Chondrocyte (in vitro differentiated cells): ENCODE data around the gene LDLRAD1. TPM values are rescaled to one million over a fixed set of nuclear protein-coding genes. Genes with fewer than 3 reads are reported as not detected.
"Not testable (repeated sequence)": the region's sequence is repeated elsewhere in the genome, so short reads cannot be mapped to it uniquely, and the experiment has no call there.

Experiments
- DNase-seq: peaks from one replicate; pipeline ENCODE4 v3.0.0; 2021; ENCODE audit warnings: mixed read lengths, low spot score
- H3K27ac Mint-ChIP-seq: one replicate; pipeline ENCODE4 v1.8.0; 2021; ENCODE audit warnings: mild to moderate bottlenecking, moderate library complexity, mixed read lengths; ENCODE audit not compliant: unreplicated experiment
- H3K27me3 Mint-ChIP-seq: 2 replicates; pipeline ENCODE4 v1.8.0; 2021; ENCODE audit warnings: low read depth, mixed read lengths
- H3K36me3 Mint-ChIP-seq: 2 replicates; pipeline ENCODE4 v1.8.0; 2021; ENCODE audit warnings: low read depth, mixed read lengths
- H3K4me1 Mint-ChIP-seq: 2 replicates; pipeline ENCODE4 v1.8.0; 2021; ENCODE audit warnings: low read depth, mild to moderate bottlenecking, mixed read lengths
- H3K4me3 Mint-ChIP-seq: one replicate; pipeline ENCODE4 v1.8.0; 2021; ENCODE audit warnings: mild to moderate bottlenecking, moderate library complexity, mixed read lengths; ENCODE audit not compliant: unreplicated experiment
- H3K9me3 Mint-ChIP-seq: 2 replicates; pipeline ENCODE4 v1.8.0; 2021; ENCODE audit warnings: low read depth, mixed read lengths
- CTCF ChIP-seq: fragments of 200-600 bp; sonication (generic); IDR thresholded peaks from 2 replicates; pipeline ENCODE4 v1.5.0; 2021; ENCODE audit warnings: antibody characterized with exemption, mild to moderate bottlenecking, moderate library complexity
- total RNA-seq: library from RNA; stranded (reverse); gene quantifications from 3 replicates; pipeline ENCODE4 v1.2.1, GENCODE V29; 2021

The LDLRAD1 gene
- total RNA-seq, 1 donor from 2014 or later, result not detected

- H3K4me3 Mint-ChIP-seq, result no peak overlapping the region
- TF ChIP-seq CTCF, result no peak
- H3K27me3 Mint-ChIP-seq, result no peaks in the 10 kb centered on the region
- no peaks in the 10 kb centered on the region for H3K9me3 Mint-ChIP-seq
- H3K27ac Mint-ChIP-seq, result no peak overlapping the region
- peaks cover 4% of the 10 kb centered on the region for H3K36me3 Mint-ChIP-seq
- DNase-seq, result no peak
- H3K4me1 Mint-ChIP-seq, result peaks cover 3% of the 10 kb centered on the region
These were observed 9.9 kb upstream of the LDLRAD1 start for GRCh38 chr1:54027848-54028247.

- not testable (repeated sequence) for DNase-seq, H3K4me3 Mint-ChIP-seq, H3K9me3 Mint-ChIP-seq, H3K4me1 Mint-ChIP-seq, H3K27me3 Mint-ChIP-seq, H3K27ac Mint-ChIP-seq, H3K36me3 Mint-ChIP-seq
These were observed 6.8 kb upstream of the LDLRAD1 start for GRCh38 chr1:54024811-54025210.

- Mint-ChIP-seq H3K27me3 (peaks cover 2% of the 10 kb centered on the region), H3K9me3 (no peaks in the 10 kb centered on the region), H3K4me3 (no peak overlapping the region), H3K4me1 (no peaks in the 10 kb centered on the region), H3K27ac (no peak overlapping the region), H3K36me3 (peaks cover 2% of the 10 kb centered on the region)
- no peak for TF ChIP-seq CTCF
- no peak for DNase-seq
These were observed 6.4 kb upstream of the LDLRAD1 start for GRCh38 chr1:54024358-54024757.

GRCh38 chr1:54019562-54020176 lies 1.7 kb upstream of the LDLRAD1 start:
- H3K27me3 Mint-ChIP-seq, result peaks cover 14% of the 10 kb centered on the region
- H3K4me3 Mint-ChIP-seq, H3K9me3 Mint-ChIP-seq, H3K27ac Mint-ChIP-seq, H3K4me1 Mint-ChIP-seq, H3K36me3 Mint-ChIP-seq, DNase-seq: not testable (repeated sequence)

GRCh38 chr1:54018635-54019034 lies 649 bp upstream of the LDLRAD1 start:
- Mint-ChIP-seq H3K27ac (no peak overlapping the region), H3K36me3 (no peaks in the 10 kb centered on the region), H3K9me3 (no peaks in the 10 kb centered on the region), H3K4me3 (no peak overlapping the region), H3K27me3 (peaks cover 16% of the 10 kb centered on the region), H3K4me1 (no peaks in the 10 kb centered on the region)
- DNase-seq, result no peak
- TF ChIP-seq CTCF, result no peak

- H3K27me3 Mint-ChIP-seq, result peaks cover 35% of the 10 kb centered on the region
- no peaks in the 10 kb centered on the region for H3K9me3 Mint-ChIP-seq
- no peaks in the 10 kb centered on the region for H3K4me1 Mint-ChIP-seq
- no peak overlapping the region for H3K4me3 Mint-ChIP-seq
- no peak overlapping the region for H3K27ac Mint-ChIP-seq
- DNase-seq, result no peak
- no peaks in the 10 kb centered on the region for H3K36me3 Mint-ChIP-seq
- TF ChIP-seq CTCF, result no peak
These were observed 1.4 kb downstream of the LDLRAD1 start for GRCh38 chr1:54016343-54017282.
